ENCODE measurements around the gene MSLN. TPM values are rescaled to one million over a fixed set of nuclear protein-coding genes. Genes with fewer than 3 reads are reported as not detected.

MSLN gene
- total and polyA plus RNA-seq, 9 of the 15 experiments (the other 6 are each of a cell fraction or from before 2014, with no cell fraction given), result not detected

DNA sequence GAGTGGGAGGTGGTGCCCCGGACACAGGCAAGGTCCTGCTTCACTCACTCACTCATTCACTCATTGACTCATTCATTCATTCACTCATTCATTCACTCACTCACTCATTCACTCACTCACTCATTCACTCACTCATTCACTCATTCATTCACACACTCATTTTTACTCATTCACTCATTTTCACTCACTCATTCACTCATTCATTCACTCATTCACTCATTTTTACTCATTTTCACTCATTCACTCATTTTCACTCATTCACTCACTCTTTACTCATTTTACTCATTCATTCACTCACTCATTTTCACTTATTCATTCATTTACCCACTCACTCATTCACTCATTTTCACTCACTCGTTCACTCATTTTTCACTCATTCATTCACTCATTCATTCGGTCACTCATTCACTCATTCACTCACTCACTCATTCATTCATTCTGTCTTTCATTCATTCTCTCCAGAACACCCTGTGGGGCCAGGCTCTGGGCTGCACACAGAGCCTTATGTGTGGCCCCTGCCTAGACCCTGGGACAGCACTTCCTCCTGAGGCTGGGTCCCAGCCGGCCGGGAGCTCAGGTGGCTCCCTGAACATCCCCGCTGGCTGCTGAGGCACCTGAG lies 18.5 kb downstream of the MSLN start (continued):
- TF ChIP-seq, protein P1, sequence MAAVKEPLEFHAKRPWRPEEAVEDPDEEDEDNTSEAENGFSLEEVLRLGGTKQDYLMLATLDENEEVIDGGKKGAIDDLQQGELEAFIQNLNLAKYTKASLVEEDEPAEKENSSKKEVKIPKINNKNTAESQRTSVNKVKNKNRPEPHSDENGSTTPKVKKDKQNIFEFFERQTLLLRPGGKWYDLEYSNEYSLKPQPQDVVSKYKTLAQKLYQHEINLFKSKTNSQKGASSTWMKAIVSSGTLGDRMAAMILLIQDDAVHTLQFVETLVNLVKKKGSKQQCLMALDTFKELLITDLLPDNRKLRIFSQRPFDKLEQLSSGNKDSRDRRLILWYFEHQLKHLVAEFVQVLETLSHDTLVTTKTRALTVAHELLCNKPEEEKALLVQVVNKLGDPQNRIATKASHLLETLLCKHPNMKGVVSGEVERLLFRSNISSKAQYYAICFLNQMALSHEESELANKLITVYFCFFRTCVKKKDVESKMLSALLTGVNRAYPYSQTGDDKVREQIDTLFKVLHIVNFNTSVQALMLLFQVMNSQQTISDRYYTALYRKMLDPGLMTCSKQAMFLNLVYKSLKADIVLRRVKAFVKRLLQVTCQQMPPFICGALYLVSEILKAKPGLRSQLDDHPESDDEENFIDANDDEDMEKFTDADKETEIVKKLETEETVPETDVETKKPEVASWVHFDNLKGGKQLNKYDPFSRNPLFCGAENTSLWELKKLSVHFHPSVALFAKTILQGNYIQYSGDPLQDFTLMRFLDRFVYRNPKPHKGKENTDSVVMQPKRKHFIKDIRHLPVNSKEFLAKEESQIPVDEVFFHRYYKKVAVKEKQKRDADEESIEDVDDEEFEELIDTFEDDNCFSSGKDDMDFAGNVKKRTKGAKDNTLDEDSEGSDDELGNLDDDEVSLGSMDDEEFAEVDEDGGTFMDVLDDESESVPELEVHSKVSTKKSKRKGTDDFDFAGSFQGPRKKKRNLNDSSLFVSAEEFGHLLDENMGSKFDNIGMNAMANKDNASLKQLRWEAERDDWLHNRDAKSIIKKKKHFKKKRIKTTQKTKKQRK (IDR thresholded peaks at IDR 0.05; ENCODE audit: borderline replicate concordance, low read depth, low read length), result no peak
- TF ChIP-seq, protein P2, sequence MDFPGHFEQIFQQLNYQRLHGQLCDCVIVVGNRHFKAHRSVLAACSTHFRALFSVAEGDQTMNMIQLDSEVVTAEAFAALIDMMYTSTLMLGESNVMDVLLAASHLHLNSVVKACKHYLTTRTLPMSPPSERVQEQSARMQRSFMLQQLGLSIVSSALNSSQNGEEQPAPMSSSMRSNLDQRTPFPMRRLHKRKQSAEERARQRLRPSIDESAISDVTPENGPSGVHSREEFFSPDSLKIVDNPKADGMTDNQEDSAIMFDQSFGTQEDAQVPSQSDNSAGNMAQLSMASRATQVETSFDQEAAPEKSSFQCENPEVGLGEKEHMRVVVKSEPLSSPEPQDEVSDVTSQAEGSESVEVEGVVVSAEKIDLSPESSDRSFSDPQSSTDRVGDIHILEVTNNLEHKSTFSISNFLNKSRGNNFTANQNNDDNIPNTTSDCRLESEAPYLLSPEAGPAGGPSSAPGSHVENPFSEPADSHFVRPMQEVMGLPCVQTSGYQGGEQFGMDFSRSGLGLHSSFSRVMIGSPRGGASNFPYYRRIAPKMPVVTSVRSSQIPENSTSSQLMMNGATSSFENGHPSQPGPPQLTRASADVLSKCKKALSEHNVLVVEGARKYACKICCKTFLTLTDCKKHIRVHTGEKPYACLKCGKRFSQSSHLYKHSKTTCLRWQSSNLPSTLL (IDR thresholded peaks at IDR 0.05), result peak; percentile 28; the same call in 1 of the 2 replicates
- TF ChIP-seq, protein P3, sequence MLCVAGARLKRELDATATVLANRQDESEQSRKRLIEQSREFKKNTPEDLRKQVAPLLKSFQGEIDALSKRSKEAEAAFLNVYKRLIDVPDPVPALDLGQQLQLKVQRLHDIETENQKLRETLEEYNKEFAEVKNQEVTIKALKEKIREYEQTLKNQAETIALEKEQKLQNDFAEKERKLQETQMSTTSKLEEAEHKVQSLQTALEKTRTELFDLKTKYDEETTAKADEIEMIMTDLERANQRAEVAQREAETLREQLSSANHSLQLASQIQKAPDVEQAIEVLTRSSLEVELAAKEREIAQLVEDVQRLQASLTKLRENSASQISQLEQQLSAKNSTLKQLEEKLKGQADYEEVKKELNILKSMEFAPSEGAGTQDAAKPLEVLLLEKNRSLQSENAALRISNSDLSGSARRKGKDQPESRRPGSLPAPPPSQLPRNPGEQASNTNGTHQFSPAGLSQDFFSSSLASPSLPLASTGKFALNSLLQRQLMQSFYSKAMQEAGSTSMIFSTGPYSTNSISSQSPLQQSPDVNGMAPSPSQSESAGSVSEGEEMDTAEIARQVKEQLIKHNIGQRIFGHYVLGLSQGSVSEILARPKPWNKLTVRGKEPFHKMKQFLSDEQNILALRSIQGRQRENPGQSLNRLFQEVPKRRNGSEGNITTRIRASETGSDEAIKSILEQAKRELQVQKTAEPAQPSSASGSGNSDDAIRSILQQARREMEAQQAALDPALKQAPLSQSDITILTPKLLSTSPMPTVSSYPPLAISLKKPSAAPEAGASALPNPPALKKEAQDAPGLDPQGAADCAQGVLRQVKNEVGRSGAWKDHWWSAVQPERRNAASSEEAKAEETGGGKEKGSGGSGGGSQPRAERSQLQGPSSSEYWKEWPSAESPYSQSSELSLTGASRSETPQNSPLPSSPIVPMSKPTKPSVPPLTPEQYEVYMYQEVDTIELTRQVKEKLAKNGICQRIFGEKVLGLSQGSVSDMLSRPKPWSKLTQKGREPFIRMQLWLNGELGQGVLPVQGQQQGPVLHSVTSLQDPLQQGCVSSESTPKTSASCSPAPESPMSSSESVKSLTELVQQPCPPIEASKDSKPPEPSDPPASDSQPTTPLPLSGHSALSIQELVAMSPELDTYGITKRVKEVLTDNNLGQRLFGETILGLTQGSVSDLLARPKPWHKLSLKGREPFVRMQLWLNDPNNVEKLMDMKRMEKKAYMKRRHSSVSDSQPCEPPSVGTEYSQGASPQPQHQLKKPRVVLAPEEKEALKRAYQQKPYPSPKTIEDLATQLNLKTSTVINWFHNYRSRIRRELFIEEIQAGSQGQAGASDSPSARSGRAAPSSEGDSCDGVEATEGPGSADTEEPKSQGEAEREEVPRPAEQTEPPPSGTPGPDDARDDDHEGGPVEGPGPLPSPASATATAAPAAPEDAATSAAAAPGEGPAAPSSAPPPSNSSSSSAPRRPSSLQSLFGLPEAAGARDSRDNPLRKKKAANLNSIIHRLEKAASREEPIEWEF (CRISPR knock-in tag; IDR thresholded peaks at IDR 0.05), result no peak
- TF ChIP-seq DACH1 (IDR thresholded peaks at IDR 0.05; ENCODE audit: partially characterized antibody), result no peak
- 0 out of 2 replicates have a peak, but pooled peaks have one; percentile 31 for TF ChIP-seq DPF2 (IDR thresholded peaks at IDR 0.05)
- TF ChIP-seq ZNF347 (CRISPR knock-in tag; IDR thresholded peaks at IDR 0.05; ENCODE audit: low read depth), result no peak
- TF ChIP-seq EP400 (IDR thresholded peaks at IDR 0.05), result no peak
- TF ChIP-seq NFRKB (IDR thresholded peaks at IDR 0.05; ENCODE audit: low read depth), result peak; percentile 87
- TF ChIP-seq ZBTB1 (CRISPR knock-in tag; IDR thresholded peaks at IDR 0.05; ENCODE audit: borderline replicate concordance, low read depth), result no peak
- no peak for TF ChIP-seq TAF15 (IDR thresholded peaks at IDR 0.05; ENCODE audit: low read depth, low read length)
- TF ChIP-seq ZNF24 (IDR thresholded peaks at IDR 0.05), result peak; percentile 100
- TF ChIP-seq TAL1 (IDR thresholded peaks at IDR 0.05), result no peak; the same call in 1 of the 2 replicates
- TF ChIP-seq ESRRB (CRISPR knock-in tag; IDR thresholded peaks at IDR 0.05; ENCODE audit: borderline replicate concordance), result no peak
- TF ChIP-seq, protein P4, sequence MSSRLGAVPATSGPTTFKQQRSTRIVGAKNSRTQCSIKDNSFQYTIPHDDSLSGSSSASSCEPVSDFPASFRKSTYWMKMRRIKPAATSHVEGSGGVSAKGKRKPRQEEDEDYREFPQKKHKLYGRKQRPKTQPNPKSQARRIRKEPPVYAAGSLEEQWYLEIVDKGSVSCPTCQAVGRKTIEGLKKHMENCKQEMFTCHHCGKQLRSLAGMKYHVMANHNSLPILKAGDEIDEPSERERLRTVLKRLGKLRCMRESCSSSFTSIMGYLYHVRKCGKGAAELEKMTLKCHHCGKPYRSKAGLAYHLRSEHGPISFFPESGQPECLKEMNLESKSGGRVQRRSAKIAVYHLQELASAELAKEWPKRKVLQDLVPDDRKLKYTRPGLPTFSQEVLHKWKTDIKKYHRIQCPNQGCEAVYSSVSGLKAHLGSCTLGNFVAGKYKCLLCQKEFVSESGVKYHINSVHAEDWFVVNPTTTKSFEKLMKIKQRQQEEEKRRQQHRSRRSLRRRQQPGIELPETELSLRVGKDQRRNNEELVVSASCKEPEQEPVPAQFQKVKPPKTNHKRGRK (tag; IDR thresholded peaks at IDR 0.05), result 0 out of 2 replicates have a peak, but pooled peaks have one; percentile 25
- TF ChIP-seq HNRNPL (IDR thresholded peaks at IDR 0.05; ENCODE audit: low read depth, low read length), result no peak
- no peak for TF ChIP-seq SMARCA4 (IDR thresholded peaks at IDR 0.05)
